Glutamatergic neuron (in vitro differentiated cells): ENCODE data around the gene THADA. TPM values are rescaled to one million over a fixed set of nuclear protein-coding genes. Genes with fewer than 3 reads are reported as not detected.

Experiments
- DNase-seq: peaks from one replicate; pipeline ENCODE4 v3.0.0; 2022
- H3K27ac Mint-ChIP-seq: one replicate; pipeline ENCODE4 v1.8.0; 2020; ENCODE audit warnings: mild to moderate bottlenecking, mixed read lengths, inconsistent platforms; ENCODE audit not compliant: unreplicated experiment
- H3K27me3 Mint-ChIP-seq: one replicate; pipeline ENCODE4 v1.8.0; 2020; ENCODE audit warnings: mild to moderate bottlenecking, moderate library complexity, mixed read lengths, inconsistent platforms; ENCODE audit not compliant: unreplicated experiment
- H3K36me3 Mint-ChIP-seq: one replicate; pipeline ENCODE4 v1.8.0; 2020; ENCODE audit warnings: mild to moderate bottlenecking, mixed read lengths, inconsistent platforms; ENCODE audit not compliant: unreplicated experiment
- H3K4me1 Mint-ChIP-seq: one replicate; pipeline ENCODE4 v1.8.0; 2020; ENCODE audit warnings: mild to moderate bottlenecking, low read depth, mixed read lengths, inconsistent platforms; ENCODE audit not compliant: unreplicated experiment
- H3K4me3 Mint-ChIP-seq: one replicate; pipeline ENCODE4 v1.8.0; 2020; ENCODE audit warnings: mild to moderate bottlenecking, mixed read lengths, inconsistent platforms; ENCODE audit not compliant: unreplicated experiment
- H3K9me3 Mint-ChIP-seq: one replicate; pipeline ENCODE4 v1.8.0; 2020; ENCODE audit warnings: mild to moderate bottlenecking, moderate library complexity, mixed read lengths, inconsistent platforms; ENCODE audit not compliant: unreplicated experiment
- CTCF ChIP-seq: fragments of 200-600 bp; sonication (generic); IDR thresholded peaks from one replicate; pipeline ENCODE4 v1.5.0; 2021; ENCODE audit not compliant: partially characterized antibody, unreplicated experiment
- total RNA-seq: library from RNA; stranded (reverse); fragmentation: NEBNext Ultra II Directional; extraction: Animal tissue kit (Norgen Biotek cat#: 25700); gene quantifications from one replicate; pipeline ENCODE4 v1.2.1, GENCODE V29; 2021; ENCODE audit not compliant: unreplicated experiment

Gene THADA
- total RNA-seq, 1 donor from 2014 or later = 15.0 TPM

GRCh38 chr2:43576981-43577892 is 18.6 kb downstream of the THADA start:
- no peak for DNase-seq
- no peaks in the 10 kb centered on the region for H3K36me3 Mint-ChIP-seq
- TF ChIP-seq CTCF = peak; percentile 75
- no peaks in the 10 kb centered on the region for H3K4me1 Mint-ChIP-seq
- H3K27ac Mint-ChIP-seq = no peak overlapping the region
- H3K27me3 Mint-ChIP-seq = no peaks in the 10 kb centered on the region
- no peak overlapping the region for H3K4me3 Mint-ChIP-seq
- no peaks in the 10 kb centered on the region for H3K9me3 Mint-ChIP-seq

- H3K36me3 Mint-ChIP-seq = no peaks in the 10 kb centered on the region
- TF ChIP-seq CTCF = no peak
- no peaks in the 10 kb centered on the region for H3K9me3 Mint-ChIP-seq
- no peak overlapping the region for H3K4me3 Mint-ChIP-seq
- no peaks in the 10 kb centered on the region for H3K4me1 Mint-ChIP-seq
- H3K27ac Mint-ChIP-seq = no peak overlapping the region
- H3K27me3 Mint-ChIP-seq = no peaks in the 10 kb centered on the region
- DNase-seq = no peak
Observed at GRCh38 chr2:43572244-43572643, 23.6 kb downstream of the THADA start.

- no peak for TF ChIP-seq CTCF
- H3K9me3 Mint-ChIP-seq = no peaks in the 10 kb centered on the region
- DNase-seq = no peak
- H3K4me1 Mint-ChIP-seq = no peaks in the 10 kb centered on the region
- no peak overlapping the region for H3K4me3 Mint-ChIP-seq
- no peak overlapping the region for H3K27ac Mint-ChIP-seq
- no peaks in the 10 kb centered on the region for H3K36me3 Mint-ChIP-seq
- H3K27me3 Mint-ChIP-seq = no peaks in the 10 kb centered on the region
Observed at GRCh38 chr2:43569921-43570320, 25.9 kb downstream of the THADA start.

GRCh38 chr2:43568228-43568627 is 27.6 kb downstream of the THADA start:
- H3K27ac Mint-ChIP-seq = no peak overlapping the region
- no peak for DNase-seq
- no peaks in the 10 kb centered on the region for H3K27me3 Mint-ChIP-seq
- H3K4me3 Mint-ChIP-seq = no peak overlapping the region
- H3K4me1 Mint-ChIP-seq = no peaks in the 10 kb centered on the region
- H3K9me3 Mint-ChIP-seq = no peaks in the 10 kb centered on the region
- H3K36me3 Mint-ChIP-seq = no peaks in the 10 kb centered on the region
- no peak for TF ChIP-seq CTCF

- H3K27me3 Mint-ChIP-seq = no peaks in the 10 kb centered on the region
- no peaks in the 10 kb centered on the region for H3K36me3 Mint-ChIP-seq
- no peaks in the 10 kb centered on the region for H3K9me3 Mint-ChIP-seq
- H3K27ac Mint-ChIP-seq = no peak overlapping the region
- DNase-seq = no peak
- H3K4me1 Mint-ChIP-seq = no peaks in the 10 kb centered on the region
- TF ChIP-seq CTCF = no peak
- H3K4me3 Mint-ChIP-seq = no peak overlapping the region
Observed at GRCh38 chr2:43566461-43566729, 29.4 kb downstream of the THADA start.
